OCI-LY1 (cell line): Measurements from ENCODE around the gene PSPH.

Source experiments
- CTCF ChIP-seq: fragments of 200-600 bp; sonication (generic), shearing (Covaris generic); IDR thresholded peaks from 2 replicates; pipeline ENCODE4 v1.5.1; 2017; ENCODE audit warnings: mild to moderate bottlenecking, antibody characterized with exemption, low read length, moderate library complexity, mixed read lengths
- EZH2 ChIP-seq: fragments of 200-600 bp; sonication (generic), shearing (Covaris generic); IDR thresholded peaks from 2 replicates; pipeline ENCODE4 v1.8.0; 2017; ENCODE audit warnings: borderline replicate concordance, mixed run types, mild to moderate bottlenecking, antibody characterized with exemption, low read length, moderate library complexity, mixed read lengths

GRCh38 chr7:55966851-55967250 lies 84.4 kb downstream of the PSPH start:
- no peak for TF ChIP-seq CTCF
- no peak for TF ChIP-seq EZH2
